Measurements from ENCODE around the gene CDC45.

Gene CDC45

GRCh38 chr22:19463491-19464469 is 15.9 kb upstream of the CDC45 start:
- Histone ChIP-seq H3K27me3 (ENCODE audit: insufficient read depth, low read length) (no peaks in the 10 kb centered on the region), H3K4me3 (ENCODE audit: low read length) (no peak overlapping the region), H3K9me3 (ENCODE audit: insufficient read depth, low read depth, low read length) (no peaks in the 10 kb centered on the region), H3K27ac (ENCODE audit: low read depth, low read length) (no peak overlapping the region), H3K9ac (ENCODE audit: low read depth, low read length) (no peak overlapping the region), H3K4me1 (ENCODE audit: insufficient read depth, low read length) (no peaks in the 10 kb centered on the region), H3K36me3 (ENCODE audit: insufficient read depth, low read length) (peaks cover 87% of the 10 kb centered on the region)
- WGBS: 86% methylated on average over 6 of the region's 7 CpGs

- no peaks in the 10 kb centered on the region for H3K4me1 ChIP-seq (ENCODE audit: insufficient read depth, low read length)
- H3K27ac ChIP-seq (ENCODE audit: low read depth, low read length): no peak overlapping the region
- 90% methylated on average over 1 of the region's 1 CpG for WGBS
- no peak overlapping the region for H3K4me3 ChIP-seq (ENCODE audit: low read length)
- H3K9me3 ChIP-seq (ENCODE audit: insufficient read depth, low read depth, low read length): no peaks in the 10 kb centered on the region
- H3K9ac ChIP-seq (ENCODE audit: low read depth, low read length): no peak overlapping the region
- H3K27me3 ChIP-seq (ENCODE audit: insufficient read depth, low read length): no peaks in the 10 kb centered on the region
- peaks cover 89% of the 10 kb centered on the region for H3K36me3 ChIP-seq (ENCODE audit: insufficient read depth, low read length)
Observed at GRCh38 chr22:19464546-19464945, 15.2 kb upstream of the CDC45 start.

- Histone ChIP-seq H3K9ac (ENCODE audit: low read depth, low read length) (no peak overlapping the region), H3K36me3 (ENCODE audit: insufficient read depth, low read length) (peaks cover 93% of the 10 kb centered on the region)
- WGBS: 94% methylated on average over 4 of the region's 4 CpGs
Observed at GRCh38 chr22:19464975-19465374, 14.7 kb upstream of the CDC45 start.

GRCh38 chr22:19466126-19466716 is 13.5 kb upstream of the CDC45 start:
- H3K36me3 ChIP-seq (ENCODE audit: insufficient read depth, low read length): peaks cover 94% of the 10 kb centered on the region
- 93% methylated on average over 14 of the region's 14 CpGs for WGBS
- H3K9ac ChIP-seq (ENCODE audit: low read depth, low read length): no peak overlapping the region
- H3K9me3 ChIP-seq (ENCODE audit: insufficient read depth, low read depth, low read length): no peaks in the 10 kb centered on the region
- no peak overlapping the region for H3K4me3 ChIP-seq (ENCODE audit: low read length)
- no peaks in the 10 kb centered on the region for H3K27me3 ChIP-seq (ENCODE audit: insufficient read depth, low read length)
- no peaks in the 10 kb centered on the region for H3K4me1 ChIP-seq (ENCODE audit: insufficient read depth, low read length)
- no peak overlapping the region for H3K27ac ChIP-seq (ENCODE audit: low read depth, low read length)

More at GRCh38 chr22:19464975-19465374, 14.7 kb upstream of the CDC45 start:
- Histone ChIP-seq H3K27me3 (ENCODE audit: insufficient read depth, low read length) (no peaks in the 10 kb centered on the region), H3K4me1 (ENCODE audit: insufficient read depth, low read length) (no peaks in the 10 kb centered on the region), H3K4me3 (ENCODE audit: low read length) (no peak overlapping the region), H3K9me3 (ENCODE audit: insufficient read depth, low read depth, low read length) (no peaks in the 10 kb centered on the region), H3K27ac (ENCODE audit: low read depth, low read length) (no peak overlapping the region)

- Histone ChIP-seq H3K9me3 (ENCODE audit: insufficient read depth, low read depth, low read length) (no peaks in the 10 kb centered on the region), H3K36me3 (ENCODE audit: insufficient read depth, low read length) (peaks cover 95% of the 10 kb centered on the region), H3K27me3 (ENCODE audit: insufficient read depth, low read length) (no peaks in the 10 kb centered on the region), H3K4me1 (ENCODE audit: insufficient read depth, low read length) (no peaks in the 10 kb centered on the region), H3K27ac (ENCODE audit: low read depth, low read length) (no peak overlapping the region), H3K4me3 (ENCODE audit: low read length) (no peak overlapping the region), H3K9ac (ENCODE audit: low read depth, low read length) (no peak overlapping the region)
- WGBS: 95% methylated on average over 9 of the region's 9 CpGs
Observed at GRCh38 chr22:19466848-19467752, 12.6 kb upstream of the CDC45 start.

GRCh38 chr22:19467912-19468311 is 11.8 kb upstream of the CDC45 start:
- no peaks in the 10 kb centered on the region for H3K4me1 ChIP-seq (ENCODE audit: insufficient read depth, low read length)
- WGBS: 93% methylated on average over 6 of the region's 6 CpGs

GRCh38 chr22:19469421-19469820 is 10.3 kb upstream of the CDC45 start:
- Histone ChIP-seq H3K27ac (ENCODE audit: low read depth, low read length) (no peak overlapping the region), H3K4me3 (ENCODE audit: low read length) (no peak overlapping the region), H3K4me1 (ENCODE audit: insufficient read depth, low read length) (no peaks in the 10 kb centered on the region), H3K9me3 (ENCODE audit: insufficient read depth, low read depth, low read length) (no peaks in the 10 kb centered on the region), H3K36me3 (ENCODE audit: insufficient read depth, low read length) (peaks cover 95% of the 10 kb centered on the region), H3K9ac (ENCODE audit: low read depth, low read length) (no peak overlapping the region), H3K27me3 (ENCODE audit: insufficient read depth, low read length) (no peaks in the 10 kb centered on the region)
- WGBS: 94% methylated on average over 7 of the region's 7 CpGs

More at GRCh38 chr22:19467912-19468311, 11.8 kb upstream of the CDC45 start:
- peaks cover 97% of the 10 kb centered on the region for H3K36me3 ChIP-seq (ENCODE audit: insufficient read depth, low read length)
- H3K27ac ChIP-seq (ENCODE audit: low read depth, low read length): no peak overlapping the region
- no peak overlapping the region for H3K9ac ChIP-seq (ENCODE audit: low read depth, low read length)
- H3K9me3 ChIP-seq (ENCODE audit: insufficient read depth, low read depth, low read length): no peaks in the 10 kb centered on the region
- no peak overlapping the region for H3K4me3 ChIP-seq (ENCODE audit: low read length)
- H3K27me3 ChIP-seq (ENCODE audit: insufficient read depth, low read length): no peaks in the 10 kb centered on the region

- no peak overlapping the region for H3K9ac ChIP-seq (ENCODE audit: low read depth, low read length)
- WGBS: 94% methylated on average over 2 of the region's 2 CpGs
- no peaks in the 10 kb centered on the region for H3K9me3 ChIP-seq (ENCODE audit: insufficient read depth, low read depth, low read length)
- H3K4me3 ChIP-seq (ENCODE audit: low read length): no peak overlapping the region
- H3K27me3 ChIP-seq (ENCODE audit: insufficient read depth, low read length): no peaks in the 10 kb centered on the region
- peaks cover 94% of the 10 kb centered on the region for H3K36me3 ChIP-seq (ENCODE audit: insufficient read depth, low read length)
- no peaks in the 10 kb centered on the region for H3K4me1 ChIP-seq (ENCODE audit: insufficient read depth, low read length)
- H3K27ac ChIP-seq (ENCODE audit: low read depth, low read length): no peak overlapping the region
Observed at GRCh38 chr22:19470010-19470409, 9.7 kb upstream of the CDC45 start.

- H3K9ac ChIP-seq (ENCODE audit: low read depth, low read length): no peak overlapping the region
- no peak overlapping the region for H3K27ac ChIP-seq (ENCODE audit: low read depth, low read length)
- no peaks in the 10 kb centered on the region for H3K4me1 ChIP-seq (ENCODE audit: insufficient read depth, low read length)
- H3K36me3 ChIP-seq (ENCODE audit: insufficient read depth, low read length): peaks cover 91% of the 10 kb centered on the region
- no peaks in the 10 kb centered on the region for H3K9me3 ChIP-seq (ENCODE audit: insufficient read depth, low read depth, low read length)
- no peak overlapping the region for H3K4me3 ChIP-seq (ENCODE audit: low read length)
- no peaks in the 10 kb centered on the region for H3K27me3 ChIP-seq (ENCODE audit: insufficient read depth, low read length)
- 90% methylated on average over 11 of the region's 11 CpGs for WGBS
Observed at GRCh38 chr22:19471572-19471971, 8.1 kb upstream of the CDC45 start.

GRCh38 chr22:19472233-19472632 is 7.5 kb upstream of the CDC45 start:
- Histone ChIP-seq H3K9ac (ENCODE audit: low read depth, low read length) (no peak overlapping the region), H3K36me3 (ENCODE audit: insufficient read depth, low read length) (peaks cover 84% of the 10 kb centered on the region), H3K4me3 (ENCODE audit: low read length) (no peak overlapping the region), H3K27me3 (ENCODE audit: insufficient read depth, low read length) (no peaks in the 10 kb centered on the region), H3K9me3 (ENCODE audit: insufficient read depth, low read depth, low read length) (no peaks in the 10 kb centered on the region), H3K27ac (ENCODE audit: low read depth, low read length) (no peak overlapping the region), H3K4me1 (ENCODE audit: insufficient read depth, low read length) (no peaks in the 10 kb centered on the region)
- WGBS: 94% methylated on average over 8 of the region's 8 CpGs
